Measurements from ENCODE around the gene THEM4.

Gene THEM4

DNA sequence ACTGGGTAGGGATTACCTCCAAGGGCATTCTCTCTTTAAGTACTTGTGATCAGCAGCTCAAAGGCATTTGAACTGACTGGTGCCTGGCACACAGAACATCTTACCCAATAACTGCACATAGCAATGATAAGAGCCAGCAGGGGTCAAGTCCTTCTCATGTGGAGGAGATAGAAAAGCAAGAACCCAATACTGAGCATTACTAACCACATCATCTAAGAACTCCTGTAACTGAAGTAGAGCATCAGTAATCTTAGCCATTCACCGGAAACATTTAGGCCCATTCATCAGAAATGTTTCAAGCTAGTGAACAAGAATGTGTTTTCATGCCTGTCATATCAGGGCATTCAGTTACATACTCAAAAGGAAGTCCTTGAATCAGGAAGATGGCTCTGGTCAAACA lies 33.6 kb upstream of the THEM4 start:
- TF ChIP-seq CTCF (IDR thresholded peaks at IDR 0.05; ENCODE audit: extremely low read depth, missing control alignments) = no peak
- no peak for DNase-seq (ENCODE audit: low spot score)

DNA sequence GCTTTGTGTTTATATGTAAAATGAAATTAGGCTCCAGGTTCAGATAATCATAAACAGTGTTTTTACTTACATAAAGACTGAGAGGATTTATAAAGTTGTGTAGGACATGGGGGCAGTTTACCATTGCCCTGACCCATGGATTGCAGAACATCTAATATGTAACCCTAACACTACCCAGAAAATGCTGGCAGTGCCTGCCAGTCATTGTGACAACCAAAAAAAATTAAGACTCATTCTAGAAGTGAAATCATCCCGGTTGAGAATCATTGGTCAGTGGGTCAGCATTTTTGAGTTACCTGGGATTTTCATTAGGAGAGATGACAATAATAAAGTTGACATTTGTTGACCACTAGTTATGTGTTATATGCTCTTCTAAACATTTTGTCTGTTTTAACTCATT lies 31.2 kb upstream of the THEM4 start:
- no peak for TF ChIP-seq CTCF (IDR thresholded peaks at IDR 0.05; ENCODE audit: extremely low read depth, missing control alignments)
- no peak for DNase-seq (ENCODE audit: low spot score)

DNA sequence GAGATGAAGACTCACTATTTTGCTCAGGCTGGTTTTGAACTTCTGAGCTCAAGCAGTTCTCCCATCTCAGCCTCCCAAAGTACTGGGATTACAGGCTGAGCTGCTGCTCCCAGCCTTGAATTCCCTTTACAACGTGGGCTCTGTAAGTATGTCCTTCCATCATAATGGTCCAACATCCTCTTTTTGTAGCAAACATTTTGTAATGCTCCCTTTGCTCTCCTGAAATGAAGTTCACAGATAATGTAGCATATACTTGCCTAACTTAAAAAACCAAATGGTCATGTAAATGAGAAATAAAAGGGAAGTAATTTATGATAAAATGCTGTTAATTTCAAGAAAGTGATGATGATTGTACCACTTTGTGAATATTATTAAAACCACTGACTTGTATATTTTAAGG lies 30.5 kb upstream of the THEM4 start:
- no peak for TF ChIP-seq CTCF (IDR thresholded peaks at IDR 0.05; ENCODE audit: extremely low read depth, missing control alignments)
- no peak for DNase-seq (ENCODE audit: low spot score)

GRCh38 chr1:151939141-151939540 lies 29.8 kb upstream of the THEM4 start:
- TF ChIP-seq CTCF (IDR thresholded peaks at IDR 0.05; ENCODE audit: extremely low read depth, missing control alignments) = no peak
- DNase-seq (ENCODE audit: low spot score) = no peak

- no peak for DNase-seq (ENCODE audit: low spot score)
- TF ChIP-seq CTCF (IDR thresholded peaks at IDR 0.05; ENCODE audit: extremely low read depth, missing control alignments) = no peak
These were observed 27.3 kb upstream of the THEM4 start for GRCh38 chr1:151936653-151937052.

GRCh38 chr1:151935894-151936602 lies 26.7 kb upstream of the THEM4 start:
- TF ChIP-seq CTCF (IDR thresholded peaks at IDR 0.05; ENCODE audit: extremely low read depth, missing control alignments) = no peak
- DNase-seq (ENCODE audit: low spot score) = no peak

DNA sequence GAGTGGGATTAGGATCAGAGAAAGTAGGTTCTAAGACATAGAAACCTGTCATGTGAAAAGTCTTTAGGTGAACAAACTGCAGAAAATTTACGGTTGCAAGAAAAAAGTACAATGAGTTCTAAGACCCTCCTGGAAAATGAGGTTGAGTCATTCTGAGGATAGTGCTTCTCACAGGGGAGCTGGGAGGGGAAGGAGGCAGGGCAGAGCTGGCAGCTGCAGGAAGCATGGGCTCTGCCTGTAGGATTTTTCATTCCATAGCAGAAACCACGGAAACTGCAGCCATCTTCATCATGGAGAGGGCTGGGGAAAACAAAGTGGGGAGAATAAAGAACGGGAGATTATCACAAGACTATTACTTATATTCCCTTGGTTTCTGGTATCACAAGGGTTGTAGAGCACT lies 25.8 kb upstream of the THEM4 start:
- TF ChIP-seq CTCF (IDR thresholded peaks at IDR 0.05; ENCODE audit: extremely low read depth, missing control alignments) = no peak
- no peak for DNase-seq (ENCODE audit: low spot score)
